CD4-positive, alpha-beta T cell (primary cell): Measurements from ENCODE around the gene PDE4B. TPM values are rescaled to one million over a fixed set of nuclear protein-coding genes. Genes with fewer than 3 reads are reported as not detected.

ENCODE experiments used
- ATAC-seq: fragments of 200-7000 bp; cut with Tn5 transposase; one replicate; pipeline ENCODE4 v1.10.0; 2022; ENCODE audit warnings: mild to moderate bottlenecking; ENCODE audit not compliant: poor library complexity
- CTCF ChIA-PET: fragments of 350-600 bp; sonication (Branson Sonifier 250); formaldehyde crosslinking; loops from one replicate; lab custom pipeline; 2021; ENCODE audit warnings: antibody characterized with exemption, inconsistent platforms; lab: Charles Lee
- POLR2A ChIA-PET: fragments of 350-600 bp; sonication (Branson Sonifier 250); formaldehyde crosslinking; loops from one replicate; lab custom pipeline; 2021; ENCODE audit warnings: antibody characterized with exemption, inconsistent platforms; lab: Charles Lee
- DNase-seq, 14 experiments: peaks; one replicate each; pipeline ENCODE4 v3.0.0-alpha.2; 2013 to 2020; ENCODE audit warnings: mixed read lengths in 2 of 14
- H3K27ac ChIP-seq, 2 donors: one replicate each; pipeline versions ENCODE4 v1.5.1 to v1.7.0; 2013; ENCODE audit warnings: low read length in 2 of 2, low read depth in 1 of 2, mild to moderate bottlenecking in 1 of 2
- H3K27me3 ChIP-seq, 2 experiments: 1 replicate in 1 of 2; 2 replicates in 1 of 2; pipeline versions ENCODE4 v1.6.1 to v1.7.0; 2013; ENCODE audit warnings: low read length in 2 of 2, control low read depth in 1 of 2, mild to moderate bottlenecking in 1 of 2, moderate library complexity in 1 of 2; ENCODE audit not compliant: insufficient read depth in 2 of 2, control insufficient read depth in 1 of 2
- H3K36me3 ChIP-seq: one replicate; pipeline ENCODE4 v1.6.1; 2013; ENCODE audit warnings: low read length, control low read depth; ENCODE audit not compliant: insufficient read depth
- H3K4me1 ChIP-seq: one replicate; pipeline ENCODE4 v1.6.1; 2013; ENCODE audit warnings: low read length, control low read depth; ENCODE audit not compliant: insufficient read depth
- H3K4me3 ChIP-seq: one replicate; pipeline ENCODE4 v1.5.1; 2013; ENCODE audit warnings: mild to moderate bottlenecking, low read length, moderate library complexity
- H3K9me3 ChIP-seq, 2 experiments: 1 replicate in 1 of 2; 2 replicates in 1 of 2; pipeline versions ENCODE4 v1.6.1 to v1.7.0; 2013; ENCODE audit warnings: low read length in 2 of 2, mild to moderate bottlenecking in 2 of 2, control low read depth in 1 of 2, moderate library complexity in 1 of 2; ENCODE audit not compliant: control insufficient read depth in 1 of 2, insufficient read depth in 1 of 2
- H3K27ac Mint-ChIP-seq: one replicate; pipeline ENCODE4 v1.8.0; 2020; ENCODE audit warnings: mixed read lengths
- H3K27me3 Mint-ChIP-seq: one replicate; pipeline ENCODE4 v1.8.0; 2021; ENCODE audit warnings: mixed read lengths
- H3K36me3 Mint-ChIP-seq: one replicate; pipeline ENCODE4 v1.8.0; 2021; ENCODE audit warnings: low read depth, mixed read lengths
- H3K4me1 Mint-ChIP-seq: one replicate; pipeline ENCODE4 v1.8.0; 2021; ENCODE audit warnings: low read depth, mixed read lengths
- H3K4me3 Mint-ChIP-seq: one replicate; pipeline ENCODE4 v1.8.0; 2020; ENCODE audit warnings: mild to moderate bottlenecking, mixed read lengths
- H3K9me3 Mint-ChIP-seq: one replicate; pipeline ENCODE4 v1.8.0; 2020; ENCODE audit warnings: mixed read lengths
- CTCF ChIP-seq: fragments of 200-600 bp; IDR thresholded peaks from one replicate; pipeline ENCODE4 v1.8.0; 2022; ENCODE audit warnings: antibody characterized with exemption, mild to moderate bottlenecking
- intact Hi-C, 2 experiments: fragments of 100-400 bp; cut with DNase I in 1 of 2; cut with micrococcal nuclease in 1 of 2; formaldehyde crosslinking; loops; one replicate each; pipeline versions ENCODE4 v1.15.1 to v1.9.0; 2023 to 2025; cut with DNase I, micrococcal nuclease
- total RNA-seq, 174 experiments: library from RNA in 2 of 174; stranded (reverse) in 2 of 174; gene quantifications; one replicate each; pipeline ENCODE4 v1.2.3 and lab custom pipeline; 2021 to 2026

The PDE4B gene
- total RNA-seq, 2 experiments from 2014 or later, result 155 to 159 TPM

GRCh38 chr1:66336641-66336990 lies 543.9 kb downstream of the PDE4B start:
- no peak for TF ChIP-seq CTCF
- DNase-seq, result peak in 1 of 14 experiments; percentile 43
- Mint-ChIP-seq H3K27ac (peak overlapping the region; percentile 99), H3K9me3 (no peaks in the 10 kb centered on the region), H3K36me3 (peaks cover 71% of the 10 kb centered on the region), H3K27me3 (no peaks in the 10 kb centered on the region), H3K4me1 (peaks cover 74% of the 10 kb centered on the region), H3K4me3 (peak overlapping the region; percentile 99)
- H3K27me3 ChIP-seq, result no peaks in the 10 kb centered on the region
- intact Hi-C loops, result loop anchor here in 1 of 2 experiments (1.0 to 2.0 kb wide), 3 partner anchors 14 to 108 kb away; no protein-coding TSS in a partner anchor
- POLR2A ChIA-PET, result interaction anchor here (0.6 to 10.9 kb wide), 20 partner anchors 11 to 917 kb away, joined by 3 to 167 read pairs (median 5); no protein-coding TSS in a partner anchor
- no peaks in the 10 kb centered on the region for H3K9me3 ChIP-seq
- peaks cover 28% of the 10 kb centered on the region for H3K4me1 ChIP-seq
- peak overlapping the region; percentile 85 for H3K4me3 ChIP-seq
- H3K27ac ChIP-seq, result peak overlapping the region; percentile 82 to 93
- no peak for ATAC-seq
- CTCF ChIA-PET, result interaction anchor here (1.3 to 4.8 kb wide), 5 partner anchors 9 to 109 kb away, joined by 3 to 25 read pairs (median 5); no protein-coding TSS in a partner anchor
- H3K36me3 ChIP-seq, result peaks cover 8% of the 10 kb centered on the region

GRCh38 chr1:66337249-66337648 lies 544.6 kb downstream of the PDE4B start:
- Mint-ChIP-seq H3K9me3 (no peaks in the 10 kb centered on the region), H3K36me3 (peaks cover 68% of the 10 kb centered on the region), H3K27me3 (no peaks in the 10 kb centered on the region), H3K27ac (peak overlapping the region; percentile 99), H3K4me3 (peak overlapping the region; percentile 99), H3K4me1 (peaks cover 71% of the 10 kb centered on the region)
- peaks cover 11% of the 10 kb centered on the region for H3K36me3 ChIP-seq
- no peak for TF ChIP-seq CTCF
- peak overlapping the region; percentile 82 to 93 for H3K27ac ChIP-seq
- no peaks in the 10 kb centered on the region for H3K27me3 ChIP-seq
- intact Hi-C loops, result loop anchor here in 1 of 2 experiments (2.0 kb wide), 1 partner anchor 108 kb away; no protein-coding TSS in a partner anchor
- CTCF ChIA-PET, result interaction anchor here (1.7 to 4.8 kb wide), 3 partner anchors 8 to 109 kb away, joined by 5 to 25 read pairs (median 18); no protein-coding TSS in a partner anchor
- peaks cover 32% of the 10 kb centered on the region for H3K4me1 ChIP-seq
- POLR2A ChIA-PET, result interaction anchor here (1.1 to 10.9 kb wide), 5 partner anchors 12 to 109 kb away, joined by 3 to 167 read pairs (median 5); no protein-coding TSS in a partner anchor
- DNase-seq, result peak in 1 of 14 experiments; percentile 41
- ATAC-seq, result no peak
- H3K9me3 ChIP-seq, result no peaks in the 10 kb centered on the region
- H3K4me3 ChIP-seq, result peak overlapping the region; percentile 85

GRCh38 chr1:66339944-66340343 lies 547.2 kb downstream of the PDE4B start:
- no peak overlapping the region for H3K27ac ChIP-seq
- intact Hi-C loops, result loop anchor here in 1 of 2 experiments (10.0 kb wide), 1 partner anchor 1345 kb away; the partner anchor contains the start of gene GADD45A
- peaks cover 48% of the 10 kb centered on the region for H3K36me3 Mint-ChIP-seq
- ATAC-seq (no peak), DNase-seq (peak in 3 of 14 experiments; percentile 14 to 54 (median 34))
- peaks cover 45% of the 10 kb centered on the region for H3K4me1 ChIP-seq
- no peaks in the 10 kb centered on the region for H3K27me3 ChIP-seq
- H3K4me1 Mint-ChIP-seq, result peaks cover 85% of the 10 kb centered on the region
- H3K9me3 Mint-ChIP-seq, result no peaks in the 10 kb centered on the region
- H3K36me3 ChIP-seq, result peaks cover 11% of the 10 kb centered on the region
- POLR2A ChIA-PET, result interaction anchor here (0.7 to 1.4 kb wide), 4 partner anchors 12 to 105 kb away, joined by 3 to 4 read pairs (median 4); no protein-coding TSS in a partner anchor
- CTCF ChIA-PET, result interaction anchor here (1.1 kb wide), 1 partner anchor 58 kb away, joined by 4 read pairs; no protein-coding TSS in a partner anchor
- H3K27me3 Mint-ChIP-seq, result no peaks in the 10 kb centered on the region
- peak overlapping the region; percentile 67 for H3K4me3 Mint-ChIP-seq
- H3K27ac Mint-ChIP-seq, result peak overlapping the region; percentile 72
- H3K4me3 ChIP-seq, result peak overlapping the region; percentile 12
- no peak for TF ChIP-seq CTCF
- H3K9me3 ChIP-seq, result no peaks in the 10 kb centered on the region
